Measurements from ENCODE around the gene WWOX.

Gene WWOX

GRCh38 chr16:78278056-78278450, 178.6 kb downstream of the WWOX start:
- DNase-seq, result no peak

- DNase-seq, result no peak
These were observed 181.7 kb downstream of the WWOX start for GRCh38 chr16:78281115-78281514.

DNA sequence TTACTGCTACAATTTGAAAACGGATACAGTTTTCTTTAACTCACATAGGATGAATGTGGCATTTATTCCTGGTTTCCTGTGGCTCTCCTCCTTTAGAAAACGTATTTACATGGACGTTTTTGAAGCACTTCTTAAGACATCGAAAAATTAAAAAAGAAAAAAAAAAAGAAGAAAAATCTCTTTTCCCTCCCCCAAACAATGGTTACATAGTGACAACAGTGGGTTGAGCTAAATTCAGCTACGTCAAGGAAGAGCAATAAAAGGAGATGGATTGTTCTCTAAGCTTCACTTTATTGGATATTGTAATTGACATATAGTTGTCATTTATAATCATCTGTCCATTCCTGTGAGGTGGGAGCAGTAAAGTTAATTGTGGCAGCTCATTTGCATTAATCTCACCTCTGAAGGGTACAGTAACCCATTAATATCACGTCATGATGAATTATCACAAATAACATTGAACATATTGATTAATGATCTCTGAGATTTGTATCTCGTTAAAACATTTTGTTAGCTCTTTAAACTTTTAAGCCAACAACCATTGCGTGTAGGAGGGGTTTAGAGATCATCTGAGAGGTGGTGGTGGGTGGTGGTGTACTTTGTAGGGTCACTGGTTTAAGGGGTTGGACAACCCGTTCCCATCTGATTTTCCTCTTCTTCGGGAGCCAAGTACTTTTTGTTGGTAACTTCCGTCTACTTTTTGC, 184.2 kb downstream of the WWOX start:
- DNase-seq, result no peak

DNA sequence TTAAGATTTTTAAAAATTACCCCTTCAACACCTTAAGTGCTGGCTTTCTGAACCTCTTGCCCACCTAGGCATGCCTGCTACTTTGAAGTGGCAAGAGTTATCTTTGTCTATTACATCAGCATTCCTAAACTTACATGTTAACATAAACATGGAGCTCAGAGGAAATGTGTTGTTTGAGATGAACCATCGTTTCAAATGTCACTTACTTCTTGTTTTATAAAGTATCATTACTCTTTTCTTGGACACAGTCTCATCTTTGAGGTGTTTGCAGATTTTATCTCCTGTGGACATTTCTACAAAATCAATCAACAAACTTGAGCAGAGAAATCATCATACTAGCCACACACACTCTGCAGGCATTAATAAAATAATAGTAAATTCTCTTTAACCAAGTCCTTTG, 184.9 kb downstream of the WWOX start:
- no peak for DNase-seq

DNA sequence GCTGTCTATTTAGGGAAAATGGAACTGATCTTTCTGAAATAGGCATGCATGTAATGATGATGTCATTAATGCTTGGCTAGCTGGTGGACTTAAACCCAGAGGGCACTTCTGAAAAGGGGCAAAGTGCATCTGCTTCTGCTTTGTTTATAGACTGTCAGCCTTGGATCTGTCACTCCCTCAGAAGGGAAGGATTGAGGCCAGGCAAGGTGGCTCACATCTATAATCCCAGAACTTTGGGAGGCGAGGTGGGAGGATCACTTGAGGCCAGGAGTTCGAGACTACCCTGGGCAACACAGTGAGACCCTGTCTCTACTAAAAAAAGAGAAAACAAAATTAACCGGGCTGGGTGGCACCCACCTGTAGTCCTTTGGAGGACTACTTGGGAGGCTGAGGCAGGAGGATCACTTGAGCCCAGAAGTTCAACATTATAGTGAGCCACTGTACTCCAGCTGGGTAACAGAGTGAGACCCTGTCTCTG, 185.5 kb downstream of the WWOX start:
- DNase-seq, result no peak

DNA sequence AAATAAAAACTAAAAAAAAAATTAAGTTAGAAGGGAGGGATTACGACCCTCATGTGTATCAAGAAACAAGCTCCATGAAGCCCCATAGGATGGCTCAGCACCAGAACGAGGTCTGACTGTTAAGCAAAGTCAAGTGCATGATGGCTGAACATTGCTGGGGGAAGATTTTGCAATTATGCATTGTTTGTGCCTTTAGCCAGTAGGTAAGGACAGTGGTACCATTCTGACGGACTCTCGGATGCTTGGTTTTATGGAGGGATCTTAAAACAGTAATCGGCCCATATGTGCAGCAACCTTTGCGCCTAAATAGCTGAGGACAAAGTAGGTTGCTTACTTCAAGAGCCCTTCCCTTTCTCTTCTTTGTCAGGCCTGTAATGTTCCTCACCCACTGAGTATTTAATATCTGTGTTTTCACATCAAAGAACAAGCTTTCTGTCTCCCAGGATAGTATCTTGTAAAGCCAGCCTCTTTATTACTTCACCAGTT, 186.0 kb downstream of the WWOX start:
- no peak for DNase-seq

- DNase-seq, result no peak
These were observed 186.6 kb downstream of the WWOX start for GRCh38 chr16:78286065-78286464.

DNA sequence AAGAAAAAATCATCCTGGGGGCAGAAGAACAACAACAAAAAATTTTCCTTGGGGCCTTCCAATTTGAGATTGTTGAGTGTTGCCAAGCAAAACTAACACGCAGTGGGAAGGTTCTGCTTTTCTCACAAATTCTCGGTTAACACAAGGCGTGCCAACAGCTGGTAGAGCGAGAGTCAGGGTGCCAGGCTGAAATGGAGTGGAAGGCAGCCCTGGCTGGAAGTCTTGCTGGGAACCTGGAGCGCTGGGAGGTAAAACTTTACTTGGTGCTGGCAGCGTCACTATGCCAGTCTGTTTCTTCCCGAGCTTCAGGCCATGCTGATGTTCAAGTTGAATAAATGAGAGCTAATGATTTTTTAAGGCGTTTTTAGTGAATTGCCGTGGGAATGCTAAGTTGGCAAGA, 189.4 kb downstream of the WWOX start:
- no peak for DNase-seq

- no peak for DNase-seq
These were observed 189.9 kb downstream of the WWOX start for GRCh38 chr16:78289373-78289772.

- no peak for DNase-seq
These were observed 190.4 kb downstream of the WWOX start for GRCh38 chr16:78289844-78290277.

DNA sequence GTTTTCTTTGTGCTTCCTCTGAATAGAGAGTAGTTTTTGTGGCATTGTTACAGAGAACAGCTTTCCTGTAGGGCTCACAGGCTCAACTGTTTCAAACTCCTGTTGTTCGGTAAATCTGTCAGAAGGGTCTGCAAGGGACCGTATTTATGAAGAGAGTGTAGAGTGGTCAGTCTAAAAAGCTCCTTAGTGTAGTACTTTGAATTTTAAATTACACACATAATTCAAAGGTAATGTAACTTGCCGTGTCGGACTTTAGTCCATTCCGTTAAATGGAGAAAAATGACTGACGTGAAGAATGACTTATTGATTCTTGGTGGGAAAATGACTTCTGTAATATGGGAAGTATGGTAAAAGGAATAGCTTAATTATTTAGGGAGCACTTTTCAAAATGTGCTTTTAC, 190.9 kb downstream of the WWOX start:
- no peak for DNase-seq

DNA sequence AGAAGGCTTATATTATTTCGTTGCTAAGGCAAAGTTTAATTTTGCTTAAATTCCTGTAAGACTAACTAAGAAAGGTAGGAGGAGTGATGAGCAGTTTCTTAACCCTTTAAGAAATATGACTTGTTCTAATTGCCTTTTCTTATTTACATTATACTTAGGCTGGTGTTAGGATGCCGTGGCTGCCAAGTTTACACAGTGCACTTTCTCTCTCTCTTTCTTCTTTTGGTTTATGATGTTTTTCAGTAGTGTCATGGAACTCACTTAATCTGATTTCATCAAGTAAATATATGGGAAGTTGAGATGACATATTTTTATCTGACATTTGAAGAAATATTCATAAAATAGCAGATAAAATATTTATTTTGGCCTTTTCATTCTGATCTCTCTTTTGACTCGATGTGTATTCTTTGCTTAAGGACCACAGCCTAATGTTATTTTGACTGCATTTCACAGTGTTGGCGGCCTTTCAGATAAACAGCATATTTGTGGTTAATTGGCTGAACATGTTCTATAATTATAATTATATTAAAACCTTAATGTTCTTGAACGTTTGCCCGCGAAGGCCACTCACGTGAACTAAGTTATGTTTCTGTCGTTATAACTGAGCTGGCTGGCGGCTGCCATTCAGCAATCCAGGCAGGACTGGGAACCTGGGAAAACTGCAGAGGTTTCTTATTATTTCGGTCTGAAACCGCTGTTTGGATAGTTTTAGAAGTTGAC, 191.6 kb downstream of the WWOX start:
- DNase-seq, result no peak

DNA sequence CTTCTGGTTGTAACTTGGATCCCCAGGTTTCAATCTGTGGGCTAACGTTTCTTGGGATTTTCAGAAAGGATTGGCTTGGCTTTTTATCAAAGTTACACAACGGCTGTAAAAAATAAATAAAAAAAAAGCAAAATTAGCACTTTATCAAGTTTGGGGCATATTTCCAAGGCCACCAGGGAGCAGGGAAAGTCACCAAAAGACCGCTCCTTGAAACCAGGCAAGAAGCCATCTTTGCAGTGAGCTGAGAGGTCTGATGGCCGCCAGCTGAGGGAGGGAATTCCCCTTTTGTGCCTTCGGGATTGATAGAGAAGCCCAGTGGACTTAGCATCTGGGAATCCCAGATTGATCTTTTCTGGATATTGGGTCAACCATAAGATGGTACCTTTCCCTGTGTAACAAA, 192.2 kb downstream of the WWOX start:
- DNase-seq, result no peak

DNA sequence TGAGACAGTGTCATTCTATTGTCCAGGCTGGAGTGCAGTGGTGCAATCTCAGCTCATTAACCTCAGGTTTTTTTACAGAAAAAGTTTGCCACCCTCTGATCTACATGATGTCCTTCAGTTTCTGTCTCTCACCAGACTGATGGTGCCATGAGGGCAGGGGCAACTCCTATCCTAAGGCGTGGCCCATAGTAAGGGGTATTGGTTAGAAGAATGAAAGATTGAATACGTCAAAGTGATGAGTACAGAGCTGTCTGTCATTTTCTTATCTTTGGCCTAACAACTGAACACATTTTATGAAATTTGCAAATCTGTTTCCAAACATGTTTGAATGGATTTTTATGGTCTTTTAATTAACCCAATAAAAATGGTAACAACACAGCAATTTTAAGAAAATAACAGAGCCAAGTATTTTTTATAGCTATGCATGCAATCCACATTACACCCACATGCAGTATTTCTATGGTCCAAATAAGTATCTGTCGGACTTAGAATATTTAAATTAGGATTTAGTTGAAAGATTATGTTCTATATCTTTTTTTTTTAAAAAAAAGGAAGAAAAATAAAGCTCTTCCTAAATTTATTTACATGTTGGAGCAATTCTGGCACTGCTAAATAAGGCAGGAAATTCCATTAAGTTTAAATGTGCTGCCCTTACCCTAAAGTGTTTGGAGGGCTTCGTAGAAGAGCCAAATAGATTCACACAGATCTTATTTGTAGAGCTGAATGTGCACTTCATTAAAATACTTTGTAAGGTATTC, 192.8 kb downstream of the WWOX start:
- DNase-seq, result no peak

GRCh38 chr16:78292844-78293380, 193.5 kb downstream of the WWOX start:
- DNase-seq, result no peak

GRCh38 chr16:78294538-78295225, 195.2 kb downstream of the WWOX start:
- no peak for DNase-seq

GRCh38 chr16:78297066-78297666, 197.7 kb downstream of the WWOX start:
- DNase-seq, result no peak

DNA sequence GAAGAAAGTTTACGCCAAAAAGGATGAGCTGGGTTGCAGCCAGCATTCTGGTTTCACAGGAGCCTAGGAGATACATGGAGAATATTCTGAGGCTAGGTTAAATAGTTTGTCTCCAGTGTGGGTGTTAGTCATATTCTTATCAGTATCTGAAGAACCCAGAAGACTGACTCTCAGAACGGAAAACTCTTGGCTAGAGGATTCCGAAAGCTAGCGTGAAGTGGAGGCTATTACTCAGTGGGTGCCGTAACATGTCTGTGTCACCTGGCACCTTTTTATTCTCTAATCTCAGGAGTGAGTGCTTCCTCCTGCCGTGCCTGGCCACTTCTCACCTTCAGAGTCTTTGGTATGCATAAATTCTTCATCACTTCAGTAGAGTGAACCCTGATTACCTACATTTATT, 199.5 kb downstream of the WWOX start:
- no peak for DNase-seq

DNA sequence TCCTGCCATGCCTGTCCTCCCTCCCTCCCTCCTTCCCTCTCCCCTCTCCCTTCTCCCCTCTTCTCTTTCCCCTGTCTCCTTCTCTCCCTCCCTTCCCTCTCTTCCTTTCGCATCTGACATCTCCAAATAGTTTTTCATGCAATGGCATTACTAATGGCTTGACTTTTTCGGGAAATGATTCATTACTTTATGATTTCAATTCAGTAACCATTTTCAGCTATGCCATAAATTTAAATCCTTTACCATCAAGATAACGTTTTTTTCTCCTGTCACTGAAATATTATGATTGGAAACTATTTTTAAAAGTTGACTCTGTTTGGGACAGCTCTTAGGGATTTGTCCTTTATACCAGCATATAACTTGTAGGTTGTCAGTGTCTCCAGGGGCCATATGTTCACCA, 201.0 kb downstream of the WWOX start:
- no peak for DNase-seq

- DNase-seq, result no peak
These were observed 204.5 kb downstream of the WWOX start for GRCh38 chr16:78303946-78304345.

GRCh38 chr16:78306361-78306760, 206.9 kb downstream of the WWOX start:
- DNase-seq, result no peak

GRCh38 chr16:78307824-78308528, 208.5 kb downstream of the WWOX start:
- no peak for DNase-seq
